Ovary (tissue), 9 donors: ENCODE data around the gene CNTN5. TPM values are rescaled to one million over a fixed set of nuclear protein-coding genes. Genes with fewer than 3 reads are reported as not detected.

Source experiments
- DNase-seq, 5 donors: peaks; one replicate each; pipeline ENCODE4 v3.0.0-alpha.2; 2019 to 2020
- H3K27ac ChIP-seq, 2 donors: fragments of 200-600 bp; one replicate each; pipeline versions ENCODE4 v1.5.1 to v1.8.0; 2019 to 2022
- H3K27me3 ChIP-seq: fragments of 200-600 bp; one replicate; pipeline ENCODE4 v1.8.0; 2022
- H3K36me3 ChIP-seq: fragments of 200-600 bp; sonication (generic); one replicate; pipeline ENCODE4 v1.5.1; 2019
- H3K4me1 ChIP-seq: one replicate; pipeline ENCODE4 v1.8.1; 2013; ENCODE audit warnings: mild to moderate bottlenecking, moderate library complexity; ENCODE audit not compliant: insufficient read depth
- H3K4me3 ChIP-seq: fragments of 200-600 bp; sonication (generic); one replicate; pipeline ENCODE4 v1.5.1; 2017
- H3K9me3 ChIP-seq, 2 donors: fragments of 200-600 bp in 1 of 2; sonication (generic) in 1 of 2; one replicate each; pipeline versions ENCODE4 v1.5.1 to v1.8.1; 2013 to 2019; ENCODE audit warnings: mild to moderate bottlenecking in 1 of 2, moderate library complexity in 1 of 2
- EP300 ChIP-seq: sonication (generic); formaldehyde crosslinking; IDR thresholded peaks from one replicate; pipeline ENCODE4 v1.6.1; 2017; ENCODE audit warnings: antibody characterized with exemption
- POLR2A ChIP-seq: fragments of 450-650 bp; IDR thresholded peaks from one replicate; pipeline ENCODE4 v1.6.1; 2017; ENCODE audit warnings: antibody characterized with exemption, mild to moderate bottlenecking, moderate library complexity
- WGBS, 3 donors: extraction: QIAGEN DNeasy Blood & Tissue Kit in 1 of 3; methylation state at CpG; one replicate each; pipeline versions ENCODE4 v1.1.5 to v1.1.7; 2013 to 2017; 5-methylcytosine and 5-hydroxymethylcytosine counted together
- intact Hi-C, 4 donors: fragments of 100-400 bp; cut with DNase I; formaldehyde crosslinking; loops; one replicate each; pipeline versions ENCODE4 v1.11.0 to v1.15.1; 2022 to 2023
- polyA plus RNA-seq, 2 donors: library from polyadenylated mRNA; stranded (reverse); fragments of 200-250 nt in 1 of 2; fragments of 350-450 nt in 1 of 2; fragmentation: Illumina TruSeq in 1 of 2; extraction: RNeasy Lipid Tissue Mini Kit (QIAGEN cat#74804) in 1 of 2; gene quantifications; one replicate each; pipeline ENCODE4 v1.2.3, GENCODE V29; 2013 to 2014
- total RNA-seq, 7 donors: library from RNA; depleted of rRNA in 2 of 7; stranded (reverse); fragments of >200 nt in 2 of 7; fragmentation: NEBNext Ultra II Directional in 3 of 7; extraction: Animal tissue kit (Norgen Biotek cat#: 25700) in 3 of 7; gene quantifications; one replicate each; pipeline versions ENCODE4 v1.1.0 to v1.2.4, GENCODE V29; 2016 to 2023
- TF ChIP-seq, protein P1 (sequence below), 3 donors: fragments of 450-650 bp in 2 of 3; fragments of 200-600 bp in 1 of 3; IDR thresholded peaks; one replicate each; pipeline versions ENCODE4 v1.5.1 to v1.8.0; 2016 to 2022; ENCODE audit warnings: antibody characterized with exemption in 3 of 3, mild to moderate bottlenecking in 1 of 3
- donor health status: DM: no; HTN: no; CAD: no; lungs with moderate emphysema.
- donor health status: DM: no; HTN: no; CAD: no.
- donor health status: Bipolar disorder and iron deficiency.
- donor health status: DM: yes; HTN: yes; CAD: no.
- donor health status: DM: no; HTN: no; CAD: no.
- donor health status: DM: yes; HTN: yes; CAD: no.

Gene CNTN5
- total and polyA plus RNA-seq, 9 donors, result 0.02 to 1.1 (median 0.15) TPM; not detected in 5

DNA sequence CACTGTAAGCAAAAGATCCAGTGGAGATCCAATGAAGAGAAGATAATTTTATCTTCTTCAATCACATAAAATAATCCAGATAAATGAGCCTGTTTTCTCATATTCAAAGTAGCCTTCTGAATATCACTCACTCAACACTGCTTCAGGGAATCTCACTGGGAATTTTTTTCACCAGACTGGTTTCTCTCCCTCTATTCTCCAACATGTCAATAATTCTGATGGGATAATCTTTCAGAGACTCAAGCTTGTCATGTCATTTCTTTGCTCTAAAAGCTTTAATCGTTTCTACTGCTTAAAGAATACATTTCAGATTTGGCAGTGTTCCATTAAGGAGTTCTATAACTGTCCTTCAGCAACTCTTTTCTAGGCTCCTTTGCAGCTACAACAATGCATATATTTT, 16.3 kb downstream of the CNTN5 start:
- Histone ChIP-seq H3K9me3 (no peaks in the 10 kb centered on the region), H3K27ac (no peak overlapping the region), H3K4me1 (no peaks in the 10 kb centered on the region), H3K27me3 (no peaks in the 10 kb centered on the region), H3K36me3 (no peaks in the 10 kb centered on the region), H3K4me3 (no peak overlapping the region)
- intact Hi-C loops, result no loop called here
- no peak for DNase-seq
- TF ChIP-seq, protein P1, sequence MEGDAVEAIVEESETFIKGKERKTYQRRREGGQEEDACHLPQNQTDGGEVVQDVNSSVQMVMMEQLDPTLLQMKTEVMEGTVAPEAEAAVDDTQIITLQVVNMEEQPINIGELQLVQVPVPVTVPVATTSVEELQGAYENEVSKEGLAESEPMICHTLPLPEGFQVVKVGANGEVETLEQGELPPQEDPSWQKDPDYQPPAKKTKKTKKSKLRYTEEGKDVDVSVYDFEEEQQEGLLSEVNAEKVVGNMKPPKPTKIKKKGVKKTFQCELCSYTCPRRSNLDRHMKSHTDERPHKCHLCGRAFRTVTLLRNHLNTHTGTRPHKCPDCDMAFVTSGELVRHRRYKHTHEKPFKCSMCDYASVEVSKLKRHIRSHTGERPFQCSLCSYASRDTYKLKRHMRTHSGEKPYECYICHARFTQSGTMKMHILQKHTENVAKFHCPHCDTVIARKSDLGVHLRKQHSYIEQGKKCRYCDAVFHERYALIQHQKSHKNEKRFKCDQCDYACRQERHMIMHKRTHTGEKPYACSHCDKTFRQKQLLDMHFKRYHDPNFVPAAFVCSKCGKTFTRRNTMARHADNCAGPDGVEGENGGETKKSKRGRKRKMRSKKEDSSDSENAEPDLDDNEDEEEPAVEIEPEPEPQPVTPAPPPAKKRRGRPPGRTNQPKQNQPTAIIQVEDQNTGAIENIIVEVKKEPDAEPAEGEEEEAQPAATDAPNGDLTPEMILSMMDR (IDR thresholded peaks at IDR 0.05), result no peak
- TF ChIP-seq POLR2A (no peak), EP300 (no peak)
- WGBS, 3 donors, result 75 to 86% (median 81%) methylated on average over 1 of the region's 1 CpG

DNA sequence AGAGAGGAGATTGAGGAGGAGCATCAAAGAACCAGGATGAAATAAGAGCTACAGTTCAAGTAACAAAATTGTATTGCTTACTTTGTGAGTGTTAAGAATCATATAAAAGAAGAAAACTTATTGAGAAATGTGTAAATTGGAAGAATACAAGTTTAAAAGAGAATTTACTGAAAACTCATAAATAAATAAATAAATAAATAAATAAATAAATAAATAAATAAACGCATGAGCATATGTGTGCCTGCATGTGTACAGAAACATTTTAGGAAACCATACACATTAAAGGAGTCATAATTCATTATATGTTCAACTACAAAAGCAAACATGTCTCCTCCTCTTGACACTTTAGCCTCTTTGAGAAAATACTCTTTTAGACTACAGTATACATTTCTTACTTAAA, 42.6 kb downstream of the CNTN5 start:
- no peak for TF ChIP-seq EP300
- no peak for TF ChIP-seq POLR2A
- TF ChIP-seq, protein P1 (IDR thresholded peaks at IDR 0.05), result no peak
- Histone ChIP-seq H3K36me3 (no peaks in the 10 kb centered on the region), H3K4me1 (no peaks in the 10 kb centered on the region), H3K27ac (no peak overlapping the region), H3K9me3 (no peaks in the 10 kb centered on the region), H3K4me3 (no peak overlapping the region), H3K27me3 (no peaks in the 10 kb centered on the region)
- intact Hi-C loops, result no loop called here
- no peak for DNase-seq
- 71 to 94% (median 84%) methylated on average over 1 of the region's 1 CpG for WGBS, 3 donors

DNA sequence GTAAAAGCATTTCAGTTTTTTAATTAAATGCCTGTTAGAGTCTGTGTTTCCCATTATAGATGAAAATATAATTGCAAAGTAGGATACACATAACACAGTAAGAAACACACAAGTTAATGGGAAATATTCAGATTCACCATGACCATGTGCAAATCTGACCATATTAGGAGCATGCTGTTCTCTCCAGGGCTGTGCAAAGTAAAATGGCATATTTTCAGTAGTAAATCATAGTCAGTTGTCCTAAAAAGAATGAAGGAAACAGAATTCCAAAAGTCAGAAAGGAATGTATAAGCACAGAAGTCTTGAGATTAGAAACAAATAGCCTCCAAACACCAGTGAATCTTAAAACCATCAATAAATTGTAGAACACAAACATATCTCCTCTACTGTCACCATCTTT, 44.4 kb downstream of the CNTN5 start:
- H3K36me3 ChIP-seq, result no peaks in the 10 kb centered on the region
- H3K27me3 ChIP-seq, result no peaks in the 10 kb centered on the region
- no peak for DNase-seq
- no peak overlapping the region for H3K27ac ChIP-seq
- intact Hi-C loops, result no loop called here
- H3K9me3 ChIP-seq, result no peaks in the 10 kb centered on the region
- H3K4me3 ChIP-seq, result no peak overlapping the region
- no peaks in the 10 kb centered on the region for H3K4me1 ChIP-seq
- no peak for TF ChIP-seq EP300
- TF ChIP-seq, protein P1 (IDR thresholded peaks at IDR 0.05), result no peak

DNA sequence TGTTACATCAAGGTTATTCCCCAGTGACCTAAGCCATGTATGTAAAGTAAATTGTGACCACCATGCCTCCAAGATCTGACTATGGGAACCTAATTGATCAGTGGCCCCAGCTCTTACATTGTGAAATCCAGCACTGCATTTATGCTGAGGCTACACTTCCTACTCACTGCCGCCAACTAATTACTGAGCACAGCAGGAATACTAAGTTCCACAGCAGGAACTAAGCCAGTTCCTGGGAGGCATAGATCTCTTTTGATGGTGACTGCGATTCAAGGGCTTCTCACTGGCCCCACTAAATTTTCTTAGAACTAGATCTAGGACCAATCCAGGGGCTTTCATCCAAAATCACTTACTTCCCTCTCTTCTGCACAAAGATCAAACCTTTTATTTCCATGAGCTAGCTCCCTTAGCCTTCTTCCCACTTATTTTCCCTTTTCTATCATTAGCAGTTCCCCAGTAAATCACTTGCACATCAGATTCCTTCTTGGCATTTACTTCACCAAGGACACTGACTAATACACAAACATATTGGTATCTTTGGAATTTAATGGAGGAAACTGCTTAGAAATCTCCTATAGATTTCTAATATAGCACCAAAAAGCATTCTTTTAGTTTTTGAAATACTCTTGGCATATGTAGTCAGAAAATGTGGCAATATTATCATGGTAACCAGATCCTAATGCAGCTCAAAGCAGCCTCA, 46.0 kb downstream of the CNTN5 start:
- Histone ChIP-seq H3K27ac (no peak overlapping the region), H3K4me3 (no peak overlapping the region), H3K36me3 (no peaks in the 10 kb centered on the region), H3K9me3 (no peaks in the 10 kb centered on the region), H3K4me1 (no peaks in the 10 kb centered on the region), H3K27me3 (no peaks in the 10 kb centered on the region)
- intact Hi-C loops, result no loop called here
- no peak for DNase-seq
- WGBS, 3 donors, result 73 to 90% (median 83%) methylated on average over 2 of the region's 2 CpGs
- TF ChIP-seq EP300 (no peak), POLR2A (no peak)
- TF ChIP-seq, protein P1 (IDR thresholded peaks at IDR 0.05), result no peak
